K562 (cell line): ENCODE data around the gene ANKMY1. TPM values are rescaled to one million over a fixed set of nuclear protein-coding genes. Genes with fewer than 3 reads are reported as not detected.

Experiments
- ATAC-seq: fragments of 200-7000 bp; cut with Tn5 transposase; 3 replicates; pipeline ENCODE4 v1.9.1; 2020; ENCODE audit warnings: moderate library complexity
- BruUV-seq: library from RNA; stranded (reverse); fragments of 400-500 nt; replicated peaks from 2 replicates; lab custom pipeline; 2021; lab: Mats Ljungman, UMichigan
- CTCF ChIA-PET: fragments of 300-600 bp; formaldehyde crosslinking; extraction: SDS; loops from one replicate; lab custom pipeline; 2021; ENCODE audit warnings: low intra/inter-chr PET ratio; lab: Yijun Ruan, JAX
- POLR2A ChIA-PET: fragments of 300-600, 350-650 bp; sonication (Branson Sonifier 250); formaldehyde crosslinking; extraction: SDS; loops from one replicate; lab custom pipeline; 2021; ENCODE audit warnings: antibody characterized with exemption, inconsistent platforms; lab: Yijun Ruan, JAX
- DNase-seq, 4 experiments: peaks; one replicate each; pipeline versions ENCODE4 v3.0.0 to v3.0.0-alpha.2; 2011 to 2018; ENCODE audit warnings: low spot score in 3 of 4, mixed read lengths in 3 of 4; ENCODE audit errors: extremely low read depth in 1 of 4
- FAIRE-seq: peaks from 2 replicates; lab custom pipeline; 2011; peaks lifted over from hg19 to GRCh38; lab: Jason Lieb, UNC
- H2AFZ ChIP-seq: 2 replicates; pipeline ENCODE4 v1.6.0; 2011; ENCODE audit warnings: low read depth, low read length, control low read depth, inconsistent platforms
- H3K27ac ChIP-seq: fragments of 200-600 bp; 3 replicates; pipeline ENCODE4 v1.8.0; 2011; ENCODE audit warnings: low read depth, mild to moderate bottlenecking, control low read depth, inconsistent platforms, low read length, moderate library complexity, mixed read lengths; ENCODE audit errors: extremely low read depth
- H3K27me3 ChIP-seq, 2 experiments: fragments of 300-600 bp in 1 of 2; 2 replicates in 1 of 2; 3 replicates in 1 of 2; pipeline versions ENCODE4 v1.6.0 to v1.8.0; 2011; ENCODE audit warnings: inconsistent platforms in 2 of 2, low read length in 2 of 2, mild to moderate bottlenecking in 1 of 2, mixed read lengths in 1 of 2, moderate library complexity in 1 of 2; ENCODE audit not compliant: control insufficient read depth in 2 of 2, insufficient read depth in 2 of 2
- H3K36me3 ChIP-seq: fragments of 300-600 bp; 3 replicates; pipeline ENCODE4 v1.8.0; 2011; ENCODE audit warnings: mild to moderate bottlenecking, low read length, inconsistent platforms; ENCODE audit not compliant: control insufficient read depth, insufficient read depth
- H3K4me1 ChIP-seq, 2 experiments: fragments of 200-600 bp in 1 of 2; replicated peaks in 1 of 2; 2 replicates in 1 of 2; 3 replicates in 1 of 2; pipeline versions ENCODE4 v1.5.1 to v1.8.0; 2011; ENCODE audit warnings: inconsistent platforms in 2 of 2, low read length in 2 of 2, mild to moderate bottlenecking in 1 of 2, mixed read lengths in 1 of 2, moderate library complexity in 1 of 2; ENCODE audit not compliant: control insufficient read depth in 2 of 2, insufficient read depth in 2 of 2
- H3K4me2 ChIP-seq: 2 replicates; pipeline ENCODE4 v1.6.1; 2011; ENCODE audit warnings: low read length, control low read depth, inconsistent platforms, mixed read lengths; ENCODE audit not compliant: insufficient read depth
- H3K4me3 ChIP-seq: fragments of 200-600 bp; sonication (generic), shearing (Covaris generic); 2 replicates; pipeline ENCODE4 v1.5.1; 2016; ENCODE audit warnings: control low read depth, inconsistent platforms
- H3K79me2 ChIP-seq: fragments of 200-600 bp; 3 replicates; pipeline ENCODE4 v1.8.0; 2011; ENCODE audit warnings: low read length, inconsistent platforms; ENCODE audit not compliant: control insufficient read depth, insufficient read depth
- H3K9ac ChIP-seq, 2 experiments: 2 replicates each; pipeline versions ENCODE4 v1.6.0 to v1.6.1; 2011; ENCODE audit warnings: low read depth in 2 of 2, low read length in 2 of 2, control low read depth in 1 of 2, inconsistent platforms in 1 of 2, mild to moderate bottlenecking in 1 of 2, mixed read lengths in 1 of 2; ENCODE audit not compliant: insufficient read depth in 1 of 2
- H3K9me1 ChIP-seq: one replicate; pipeline ENCODE4 v1.6.0; 2011; ENCODE audit warnings: inconsistent platforms, mild to moderate bottlenecking, low read length, moderate library complexity; ENCODE audit not compliant: control insufficient read depth, insufficient read depth
- H3K9me3 ChIP-seq: replicated peaks from 2 replicates; pipeline ENCODE4 v1.5.1; 2011; ENCODE audit warnings: low read depth, low read length, inconsistent platforms; ENCODE audit not compliant: control insufficient read depth, insufficient read depth
- H4K20me1 ChIP-seq: replicated peaks from 2 replicates; pipeline ENCODE4 v1.6.1; 2011; ENCODE audit warnings: low read length, inconsistent platforms, mixed read lengths; ENCODE audit not compliant: control insufficient read depth, insufficient read depth
- CBX8 ChIP-seq: fragments of 200-600 bp; sonication (generic); IDR thresholded peaks from 2 replicates; pipeline ENCODE4 v1.6.1; 2012; ENCODE audit warnings: borderline replicate concordance, mixed run types, low read depth, mild to moderate bottlenecking, moderate library complexity, mixed read lengths, low read length, control low read depth, inconsistent platforms; ENCODE audit not compliant: poor library complexity, severe bottlenecking; ENCODE audit errors: extremely low read depth
- CHD2 ChIP-seq: IDR thresholded peaks from 2 replicates; pipeline ENCODE4 v1.6.1; 2011; ENCODE audit warnings: low read depth, low read length
- ELF2 ChIP-seq: fragments of 250-450 bp; sonication (Bioruptor Pico); IDR thresholded peaks from 2 replicates; pipeline ENCODE4 v1.5.0; 2021; ENCODE audit warnings: mild to moderate bottlenecking
- POLR2B ChIP-seq: fragments of 450-650 bp; IDR thresholded peaks from 2 replicates; pipeline ENCODE4 v1.6.1; 2018; ENCODE audit warnings: low read depth; ENCODE audit not compliant: partially characterized antibody
- POLR2G ChIP-seq: fragments of 200-400 bp; formaldehyde crosslinking; IDR thresholded peaks from 2 replicates; pipeline ENCODE4 v1.6.1; 2017; ENCODE audit warnings: low read depth, mild to moderate bottlenecking, antibody characterized with exemption, low read length, moderate library complexity
- ZNF347 ChIP-seq: fragments of 450-650 bp; formaldehyde crosslinking; IDR thresholded peaks from 2 replicates; pipeline ENCODE4 v1.4.0; 2020; ENCODE audit warnings: low read depth, mild to moderate bottlenecking, moderate library complexity
- ZNF354B ChIP-seq: fragments of 250-450 bp; sonication (Bioruptor Pico); IDR thresholded peaks from 2 replicates; pipeline ENCODE4 v1.4.0; 2020
- WGBS: fragments of 100-300 bp; shearing (Covaris generic); methylation state at CpG from one replicate; pipeline ENCODE4 v1.1.6; 2016; ENCODE audit warnings: low coverage, mixed read lengths; ENCODE audit not compliant: insufficient coverage; ENCODE audit errors: missing lambda C conversion rate; 5-methylcytosine and 5-hydroxymethylcytosine counted together
- in situ Hi-C: fragments of 300-500 bp; cut with MboI; formaldehyde crosslinking; loops from 4 replicates; pipeline ENCODE4 v1.15.0; 2018; ENCODE audit warnings: inconsistent platforms, mixed read lengths
- intact Hi-C: fragments of 100-400 bp; cut with micrococcal nuclease; formaldehyde crosslinking; loops from 2 replicates; pipeline ENCODE4 v1.14.2; 2022
- polyA plus RNA-seq, 8 experiments: library from polyadenylated mRNA; depleted of rRNA in 4 of 8; stranded (reverse) in 5 of 8; unstranded in 3 of 8; fragments of >200 nt; fragmentation: Nextera tagmentation in 2 of 8; fragmentation: Illumina TruSeq in 1 of 8; extraction: Ambion mirVana in 2 of 8; extraction: Trizol in 1 of 8; gene quantifications; 2 replicates each; pipeline versions ENCODE4 v1.2.1 to v1.2.3, GENCODE V29; 2011 to 2014; ENCODE audit warnings: inconsistent platforms in 1 of 8, missing spikeins in 1 of 8
- total RNA-seq, 7 experiments: library from RNA; depleted of rRNA in 6 of 7; stranded (reverse); fragments of >200 nt in 6 of 7; fragmentation: Illumina TruSeq in 2 of 7; extraction: Trizol in 2 of 7; gene quantifications; 2 replicates each; pipeline versions ENCODE4 v1.2.1 to v1.2.3, GENCODE V29; 2011 to 2021; ENCODE audit warnings: low replicate concordance in 1 of 7

Gene ANKMY1
- total and polyA plus RNA-seq, 9 of the 15 experiments (the other 6 are each of a cell fraction or from before 2014, with no cell fraction given), result 0.75 to 15.1 (median 11.7) TPM

- TF ChIP-seq ZNF354B (no peak), ELF2 (CRISPR knock-in tag) (no peak), ZNF347 (CRISPR knock-in tag) (no peak), CBX8 (no peak), POLR2B (no peak)
Measured at GRCh38 chr2:240465765-240466578, 91.8 kb downstream of the ANKMY1 start (continued).

GRCh38 chr2:240465268-240465764 lies 92.5 kb downstream of the ANKMY1 start:
- no peak for FAIRE-seq
- POLR2A ChIA-PET, result no interaction called here
- no peaks in the 10 kb centered on the region for H3K9me1 ChIP-seq

More at GRCh38 chr2:240465268-240465764, 92.5 kb downstream of the ANKMY1 start:
- Histone ChIP-seq H3K4me1 (peaks cover 0 to 7% of the 10 kb centered on the region in 2 experiments; a peak in 1 of 5 replicates), H3K79me2 (no peaks in the 10 kb centered on the region), H2AFZ (no peak overlapping the region), H3K4me2 (no peak overlapping the region), H4K20me1 (no peaks in the 10 kb centered on the region), H3K9me3 (no peaks in the 10 kb centered on the region), H3K36me3 (no peaks in the 10 kb centered on the region), H3K27me3 (no peaks in the 10 kb centered on the region; a peak in 1 of 5 replicates), H3K27ac (no peak overlapping the region), H3K9ac (no peak overlapping the region), H3K4me3 (no peak overlapping the region)
- DNase-seq (no peak), ATAC-seq (no peak)
- CTCF ChIA-PET, result no interaction called here
- BruUV-seq, result no TSS peak
- intact Hi-C loops (no loop called here), in situ Hi-C loops (no loop called here)
- WGBS, result 80% methylated on average over 17 of the region's 22 CpGs
- TF ChIP-seq CHD2, result no peak
- peak; percentile 47; the same call in 1 of the 2 replicates for TF ChIP-seq POLR2G
